Measurements from ENCODE around the gene MCRS1. TPM values are rescaled to one million over a fixed set of nuclear protein-coding genes. Genes with fewer than 3 reads are reported as not detected.

MCRS1 gene
- total RNA-seq, 3 donors from 2014 or later = 51.6 to 66.7 (median 55.9) TPM

DNA sequence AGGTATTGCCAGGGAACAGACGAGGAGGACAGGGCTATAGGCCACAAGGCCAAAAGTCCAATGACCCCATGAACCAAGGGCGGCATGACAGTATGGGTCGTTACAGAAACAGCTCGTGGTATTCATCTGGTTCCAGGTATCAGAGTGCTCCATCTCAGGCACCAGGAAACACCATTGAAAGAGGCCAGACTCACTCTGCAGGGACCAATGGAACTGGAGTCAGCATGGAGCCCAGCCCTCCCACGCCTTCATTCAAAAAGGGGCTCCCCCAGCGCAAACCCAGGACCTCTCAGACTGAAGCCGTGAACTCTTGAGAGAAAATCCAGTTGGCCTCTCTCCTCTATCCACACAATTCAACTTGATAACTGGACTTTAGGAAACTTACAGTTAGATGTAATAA is 42.0 kb downstream of the MCRS1 start:
- H3K9me3 ChIP-seq = no peaks in the 10 kb centered on the region
- no peak for ATAC-seq
- DNase-seq = no peak
- no peak overlapping the region for H3K4me3 ChIP-seq
- TF ChIP-seq, protein P1, sequence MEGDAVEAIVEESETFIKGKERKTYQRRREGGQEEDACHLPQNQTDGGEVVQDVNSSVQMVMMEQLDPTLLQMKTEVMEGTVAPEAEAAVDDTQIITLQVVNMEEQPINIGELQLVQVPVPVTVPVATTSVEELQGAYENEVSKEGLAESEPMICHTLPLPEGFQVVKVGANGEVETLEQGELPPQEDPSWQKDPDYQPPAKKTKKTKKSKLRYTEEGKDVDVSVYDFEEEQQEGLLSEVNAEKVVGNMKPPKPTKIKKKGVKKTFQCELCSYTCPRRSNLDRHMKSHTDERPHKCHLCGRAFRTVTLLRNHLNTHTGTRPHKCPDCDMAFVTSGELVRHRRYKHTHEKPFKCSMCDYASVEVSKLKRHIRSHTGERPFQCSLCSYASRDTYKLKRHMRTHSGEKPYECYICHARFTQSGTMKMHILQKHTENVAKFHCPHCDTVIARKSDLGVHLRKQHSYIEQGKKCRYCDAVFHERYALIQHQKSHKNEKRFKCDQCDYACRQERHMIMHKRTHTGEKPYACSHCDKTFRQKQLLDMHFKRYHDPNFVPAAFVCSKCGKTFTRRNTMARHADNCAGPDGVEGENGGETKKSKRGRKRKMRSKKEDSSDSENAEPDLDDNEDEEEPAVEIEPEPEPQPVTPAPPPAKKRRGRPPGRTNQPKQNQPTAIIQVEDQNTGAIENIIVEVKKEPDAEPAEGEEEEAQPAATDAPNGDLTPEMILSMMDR (IDR thresholded peaks at IDR 0.05) = no peak
- H3K4me1 ChIP-seq (ENCODE audit: low read depth) = no peaks in the 10 kb centered on the region
- no peaks in the 10 kb centered on the region for H3K36me3 ChIP-seq (ENCODE audit: low read depth)
- intact Hi-C loops (cut with DNase I, micrococcal nuclease) = no loop called here

DNA sequence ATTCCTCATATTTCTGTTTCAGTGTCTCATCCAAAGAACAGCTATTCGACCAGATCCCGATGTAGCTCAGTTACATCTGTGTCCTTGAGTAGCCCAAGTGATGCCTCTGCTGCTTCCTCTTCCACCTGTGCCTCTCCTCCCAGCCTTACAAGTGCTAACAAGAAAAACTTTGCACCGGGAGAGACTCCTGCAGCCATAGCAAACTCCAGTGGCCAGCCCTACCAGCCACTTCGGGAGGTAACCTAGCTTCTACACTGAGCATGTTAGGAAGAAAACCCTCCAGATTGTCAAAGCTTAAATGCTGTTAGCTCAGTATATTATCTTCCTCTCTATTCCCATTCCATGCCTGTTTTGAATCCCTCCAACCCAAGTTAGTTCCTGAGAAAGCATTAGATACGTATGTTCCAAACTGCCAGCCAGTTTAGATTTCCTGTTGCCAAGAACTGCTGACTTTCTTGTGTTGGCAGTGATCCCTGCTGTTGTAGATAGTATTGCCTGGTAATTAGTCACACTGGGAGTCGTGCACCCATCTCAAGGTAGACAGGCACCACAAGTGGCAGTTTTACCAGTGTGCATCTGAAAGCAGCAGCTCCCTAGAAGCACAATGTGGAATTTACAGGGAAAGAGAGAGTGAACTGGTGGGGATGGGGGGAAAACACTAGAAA is 43.1 kb downstream of the MCRS1 start:
- Histone ChIP-seq H3K4me3 (no peak overlapping the region), H3K9me3 (no peaks in the 10 kb centered on the region), H3K36me3 (ENCODE audit: low read depth) (no peaks in the 10 kb centered on the region), H3K4me1 (ENCODE audit: low read depth) (no peaks in the 10 kb centered on the region)
- DNase-seq = no peak
- TF ChIP-seq, protein P1 (IDR thresholded peaks at IDR 0.05) = no peak
- intact Hi-C loops (cut with DNase I, micrococcal nuclease) = no loop called here
- no peak for ATAC-seq

DNA sequence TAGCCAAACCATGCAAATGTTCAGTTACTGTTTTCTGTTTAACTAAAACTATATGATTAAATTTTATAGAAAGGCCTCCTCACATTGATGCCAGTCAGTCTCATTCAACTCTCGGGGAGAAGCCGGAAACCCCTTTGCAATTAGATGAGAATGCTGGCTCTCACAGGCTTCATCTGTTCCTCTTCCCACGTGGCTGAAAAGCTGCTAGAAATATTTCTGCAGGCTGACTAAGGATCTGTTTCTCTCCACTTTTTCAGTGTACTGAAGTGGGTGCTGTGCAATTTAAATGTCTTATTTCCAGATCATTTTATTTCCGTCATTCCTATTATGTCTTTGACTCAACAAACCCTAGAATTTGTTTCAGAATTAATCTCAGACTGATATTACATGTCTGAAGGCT is 46.6 kb downstream of the MCRS1 start:
- no peak overlapping the region for H3K4me3 ChIP-seq
- intact Hi-C loops (cut with DNase I, micrococcal nuclease) = no loop called here
- H3K4me1 ChIP-seq (ENCODE audit: low read depth) = no peaks in the 10 kb centered on the region
- ATAC-seq (no peak), DNase-seq (no peak)
- no peaks in the 10 kb centered on the region for H3K9me3 ChIP-seq
- no peaks in the 10 kb centered on the region for H3K36me3 ChIP-seq (ENCODE audit: low read depth)
- TF ChIP-seq, protein P1 (IDR thresholded peaks at IDR 0.05) = no peak

DNA sequence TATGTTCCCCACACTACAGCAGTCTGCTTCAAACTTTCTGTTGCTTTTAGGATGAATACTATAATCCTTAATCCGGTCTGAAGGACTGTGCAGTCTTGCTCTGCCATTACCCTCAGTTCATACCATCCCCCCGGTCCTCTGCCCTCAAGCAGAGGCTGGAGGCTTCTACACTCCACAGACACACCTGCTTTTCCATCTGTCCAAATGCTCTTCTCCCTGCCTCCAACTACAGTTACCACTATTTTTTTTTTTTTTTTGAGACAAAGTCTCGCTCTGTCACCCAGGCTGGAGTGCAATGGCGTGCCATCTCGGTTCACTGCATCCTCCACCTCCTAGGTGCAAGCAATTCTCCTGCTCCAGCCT is 48.4 kb downstream of the MCRS1 start:
- intact Hi-C loops (cut with DNase I, micrococcal nuclease) = loop anchor here in 1 of 2 donors (10.0 kb wide), 1 partner anchor 165 kb away; no protein-coding TSS in a partner anchor

DNA sequence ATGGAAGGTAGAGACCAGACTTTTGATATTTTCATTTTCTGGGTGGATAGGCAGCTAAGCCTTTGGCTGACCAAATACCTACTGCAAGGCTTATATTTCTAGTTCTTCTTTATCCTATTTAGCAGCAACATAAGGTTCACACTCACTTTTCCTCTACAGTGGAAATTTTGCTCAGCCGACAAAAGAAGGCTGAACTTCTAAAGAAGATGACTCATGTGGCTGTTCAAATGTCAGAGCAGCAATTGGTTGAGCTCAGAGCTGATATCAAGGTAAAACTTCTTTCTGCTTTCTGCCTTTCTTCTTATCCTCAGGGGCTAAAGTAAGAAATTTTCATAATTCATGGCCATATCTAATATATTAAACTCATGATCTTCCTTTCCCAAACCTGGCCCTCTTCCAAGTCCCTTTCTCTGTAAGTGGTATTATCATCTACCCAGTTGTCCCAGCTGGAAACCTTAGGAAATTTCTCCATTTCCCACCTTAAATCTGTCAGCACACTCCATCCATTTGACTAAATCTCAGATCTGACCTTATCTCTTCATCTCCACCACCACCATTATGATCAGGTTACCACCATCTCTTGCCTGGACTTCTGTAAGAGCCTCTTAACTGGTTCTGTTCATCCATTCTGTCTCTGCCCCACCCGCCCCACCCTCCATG is 48.9 kb downstream of the MCRS1 start:
- DNase-seq (no peak), ATAC-seq (no peak)
- H3K36me3 ChIP-seq (ENCODE audit: low read depth) = no peaks in the 10 kb centered on the region
- no peaks in the 10 kb centered on the region for H3K4me1 ChIP-seq (ENCODE audit: low read depth)
- TF ChIP-seq, protein P1 (IDR thresholded peaks at IDR 0.05) = no peak
- intact Hi-C loops (cut with DNase I, micrococcal nuclease) = loop anchor here in 1 of 2 donors (10.0 kb wide), 1 partner anchor 164 kb away; no protein-coding TSS in a partner anchor
- no peaks in the 10 kb centered on the region for H3K9me3 ChIP-seq
- H3K4me3 ChIP-seq = no peak overlapping the region

More for the DNA sequence above, 48.4 kb downstream of the MCRS1 start:
- H3K9me3 ChIP-seq = no peaks in the 10 kb centered on the region
- DNase-seq = no peak
- H3K4me3 ChIP-seq = no peak overlapping the region
- ATAC-seq = no peak
- TF ChIP-seq, protein P1 (IDR thresholded peaks at IDR 0.05) = no peak
- no peaks in the 10 kb centered on the region for H3K4me1 ChIP-seq (ENCODE audit: low read depth)
- H3K36me3 ChIP-seq (ENCODE audit: low read depth) = no peaks in the 10 kb centered on the region
